Panc1 (cell line): Measurements from ENCODE around the gene B4GALT1.

Experiments
- CTCF ChIP-seq: fragments of 450-650 bp; IDR thresholded peaks from 2 replicates; pipeline ENCODE4 v1.5.1; 2017; ENCODE audit warnings: mild to moderate bottlenecking
- TF ChIP-seq, protein P1 (sequence below), 2 experiments: IDR thresholded peaks; 2 replicates each; pipeline ENCODE4 v1.6.1; 2011 to 2012; ENCODE audit warnings: low read depth in 2 of 2, control low read depth in 1 of 2, low read length in 1 of 2, mild to moderate bottlenecking in 1 of 2, moderate library complexity in 1 of 2; ENCODE audit not compliant: insufficient read depth in 1 of 2

DNA sequence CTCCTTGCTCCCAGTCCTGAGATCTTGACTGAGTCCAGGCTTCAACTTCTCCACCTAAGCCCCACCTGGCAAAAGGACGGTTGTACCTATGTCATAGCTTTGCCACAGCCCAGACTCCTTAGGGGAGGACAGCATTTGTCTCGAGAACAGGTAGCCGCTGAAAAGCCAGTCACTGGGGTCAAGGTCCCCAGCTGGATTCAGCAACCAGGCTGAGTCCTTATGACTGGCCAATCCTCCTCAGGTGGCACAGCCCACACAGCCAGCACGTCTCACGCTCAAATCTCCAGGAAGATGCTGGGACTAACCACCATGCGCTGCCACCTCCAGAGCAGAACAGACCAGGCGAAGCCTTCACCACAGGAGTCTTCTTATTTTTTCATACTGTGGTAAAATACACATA lies 62.7 kb downstream of the B4GALT1 start:
- no peak for TF ChIP-seq CTCF
- TF ChIP-seq, protein P1, sequence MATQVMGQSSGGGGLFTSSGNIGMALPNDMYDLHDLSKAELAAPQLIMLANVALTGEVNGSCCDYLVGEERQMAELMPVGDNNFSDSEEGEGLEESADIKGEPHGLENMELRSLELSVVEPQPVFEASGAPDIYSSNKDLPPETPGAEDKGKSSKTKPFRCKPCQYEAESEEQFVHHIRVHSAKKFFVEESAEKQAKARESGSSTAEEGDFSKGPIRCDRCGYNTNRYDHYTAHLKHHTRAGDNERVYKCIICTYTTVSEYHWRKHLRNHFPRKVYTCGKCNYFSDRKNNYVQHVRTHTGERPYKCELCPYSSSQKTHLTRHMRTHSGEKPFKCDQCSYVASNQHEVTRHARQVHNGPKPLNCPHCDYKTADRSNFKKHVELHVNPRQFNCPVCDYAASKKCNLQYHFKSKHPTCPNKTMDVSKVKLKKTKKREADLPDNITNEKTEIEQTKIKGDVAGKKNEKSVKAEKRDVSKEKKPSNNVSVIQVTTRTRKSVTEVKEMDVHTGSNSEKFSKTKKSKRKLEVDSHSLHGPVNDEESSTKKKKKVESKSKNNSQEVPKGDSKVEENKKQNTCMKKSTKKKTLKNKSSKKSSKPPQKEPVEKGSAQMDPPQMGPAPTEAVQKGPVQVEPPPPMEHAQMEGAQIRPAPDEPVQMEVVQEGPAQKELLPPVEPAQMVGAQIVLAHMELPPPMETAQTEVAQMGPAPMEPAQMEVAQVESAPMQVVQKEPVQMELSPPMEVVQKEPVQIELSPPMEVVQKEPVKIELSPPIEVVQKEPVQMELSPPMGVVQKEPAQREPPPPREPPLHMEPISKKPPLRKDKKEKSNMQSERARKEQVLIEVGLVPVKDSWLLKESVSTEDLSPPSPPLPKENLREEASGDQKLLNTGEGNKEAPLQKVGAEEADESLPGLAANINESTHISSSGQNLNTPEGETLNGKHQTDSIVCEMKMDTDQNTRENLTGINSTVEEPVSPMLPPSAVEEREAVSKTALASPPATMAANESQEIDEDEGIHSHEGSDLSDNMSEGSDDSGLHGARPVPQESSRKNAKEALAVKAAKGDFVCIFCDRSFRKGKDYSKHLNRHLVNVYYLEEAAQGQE (IDR thresholded peaks at IDR 0.05; ENCODE audit: insufficient read depth in 1 of 2, low read depth in 2 of 2, low read length in 1 of 2): no peak
